Mesenteric fat pad (tissue), 1 donor: ENCODE data around the gene TCF7. TPM values are rescaled to one million over a fixed set of nuclear protein-coding genes. Genes with fewer than 3 reads are reported as not detected.
A peak's percentile ranks its signal among the peaks of the same experiment; 100 is the strongest.

ENCODE experiments used
- DNase-seq: peaks from one replicate; pipeline ENCODE4 v3.0.0-alpha.2; 2020; ENCODE audit warnings: low spot score
- total RNA-seq: library from RNA; stranded (reverse); fragmentation: NEBNext Ultra II Directional; extraction: Animal tissue kit (Norgen Biotek cat#: 25700); gene quantifications from one replicate; pipeline ENCODE4 v1.2.1, GENCODE V29; 2021
- donor health status: DM: yes; HTN: yes; CAD: no.

The TCF7 gene
- total RNA-seq, 1 donor from 2014 or later = 3.9 TPM

- peak; percentile 71 for DNase-seq
These were observed 28.3 kb downstream of the TCF7 start for GRCh38 chr5:134142806-134143205.

DNA sequence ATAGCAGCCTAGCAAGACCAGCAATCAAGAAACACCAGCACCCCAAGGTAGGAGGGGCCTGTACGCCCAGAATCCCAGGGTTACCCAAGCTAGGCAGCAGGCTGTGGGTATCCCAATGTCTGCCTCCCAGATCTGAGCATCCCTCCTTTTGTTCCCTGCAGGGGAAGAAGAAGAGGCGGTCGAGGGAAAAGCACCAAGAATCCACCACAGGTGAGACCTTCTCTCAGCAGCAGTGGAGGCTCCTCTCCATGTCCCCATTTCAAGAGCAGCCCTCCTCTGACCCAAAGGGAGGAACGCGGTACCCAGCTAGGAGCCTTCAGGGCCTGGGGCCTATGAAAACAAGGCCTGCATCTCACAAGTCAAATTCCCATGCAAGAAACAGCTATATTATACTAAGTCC is 28.9 kb downstream of the TCF7 start:
- peak; percentile 47 for DNase-seq

DNA sequence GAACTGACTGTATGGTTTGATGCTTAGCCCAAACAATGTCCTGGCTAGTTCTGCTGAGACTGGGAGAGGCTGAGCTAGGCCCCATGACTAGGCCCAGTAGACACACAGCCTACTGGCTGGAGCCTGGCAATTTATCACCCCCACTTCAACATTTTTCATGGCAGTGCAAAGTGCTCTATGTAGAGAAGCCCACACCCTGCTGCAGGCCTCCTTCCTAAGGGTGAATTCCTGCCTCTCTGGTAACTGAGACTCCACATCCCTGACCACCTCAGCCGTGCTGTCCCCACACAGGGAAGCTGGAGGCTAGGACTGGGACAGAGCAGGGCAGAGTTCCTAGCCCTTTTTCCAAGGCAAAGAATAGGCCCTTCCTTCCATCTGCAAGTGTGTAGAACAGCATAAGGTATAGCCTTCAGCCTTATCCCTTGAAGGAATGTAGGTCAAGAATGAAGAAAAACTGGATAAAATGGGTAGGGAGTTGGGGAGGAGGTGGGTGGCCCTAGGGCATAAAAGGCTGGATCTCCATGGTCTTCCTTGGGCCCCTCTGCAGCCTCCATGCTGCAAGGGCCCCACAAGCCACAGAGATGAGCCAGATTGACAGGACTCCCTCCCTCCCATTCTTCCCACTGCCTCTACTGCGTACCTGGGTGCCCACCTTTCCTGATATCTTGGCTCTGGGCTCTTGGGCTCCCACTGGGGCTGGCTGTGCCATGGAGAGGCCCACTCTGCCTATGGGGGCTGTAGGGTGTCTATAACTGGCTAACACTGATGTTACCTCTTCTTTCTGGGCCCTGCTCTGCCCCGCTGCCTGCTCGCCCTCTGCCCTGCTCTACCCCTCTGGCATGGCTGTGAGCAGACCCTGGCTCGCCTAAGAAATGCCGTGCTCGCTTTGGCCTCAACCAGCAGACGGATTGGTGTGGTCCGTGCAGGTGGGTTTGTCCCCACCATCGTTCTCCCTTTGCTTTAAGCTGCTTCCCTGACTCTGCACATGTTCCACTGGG is 29.8 kb downstream of the TCF7 start:
- peak; percentile 57 for DNase-seq

- DNase-seq = peak; percentile 26
These were observed 30.7 kb downstream of the TCF7 start for GRCh38 chr5:134145041-134145757.

- DNase-seq = peak; percentile 91
These were observed 31.5 kb downstream of the TCF7 start for GRCh38 chr5:134145779-134146581.

GRCh38 chr5:134146651-134147518 is 32.4 kb downstream of the TCF7 start:
- DNase-seq = peak; percentile 49

- peak; percentile 33 for DNase-seq
These were observed 33.8 kb downstream of the TCF7 start for GRCh38 chr5:134148316-134148715.

- no peak for DNase-seq
These were observed 34.6 kb downstream of the TCF7 start for GRCh38 chr5:134148986-134149539.

GRCh38 chr5:134149571-134150303 is 35.3 kb downstream of the TCF7 start:
- DNase-seq = peak; percentile 8

DNA sequence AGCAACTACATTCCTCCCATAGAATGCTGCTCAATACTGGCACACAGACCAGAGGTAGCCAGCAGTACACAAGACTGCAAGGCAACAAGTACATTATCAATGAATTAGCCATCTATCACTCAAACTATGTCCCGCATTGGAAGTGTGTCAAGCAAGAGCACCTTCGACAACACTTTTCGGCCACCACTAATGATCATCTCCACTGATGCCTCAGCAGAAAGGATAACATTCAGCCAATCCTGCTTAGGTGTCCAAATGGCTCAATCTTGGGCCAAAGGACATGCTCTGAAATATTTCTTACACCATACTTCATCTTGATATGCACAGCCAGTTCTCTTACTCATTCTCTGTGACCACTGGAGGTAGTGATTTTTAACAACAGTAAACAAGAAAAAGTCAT is 37.2 kb downstream of the TCF7 start:
- no peak for DNase-seq

DNA sequence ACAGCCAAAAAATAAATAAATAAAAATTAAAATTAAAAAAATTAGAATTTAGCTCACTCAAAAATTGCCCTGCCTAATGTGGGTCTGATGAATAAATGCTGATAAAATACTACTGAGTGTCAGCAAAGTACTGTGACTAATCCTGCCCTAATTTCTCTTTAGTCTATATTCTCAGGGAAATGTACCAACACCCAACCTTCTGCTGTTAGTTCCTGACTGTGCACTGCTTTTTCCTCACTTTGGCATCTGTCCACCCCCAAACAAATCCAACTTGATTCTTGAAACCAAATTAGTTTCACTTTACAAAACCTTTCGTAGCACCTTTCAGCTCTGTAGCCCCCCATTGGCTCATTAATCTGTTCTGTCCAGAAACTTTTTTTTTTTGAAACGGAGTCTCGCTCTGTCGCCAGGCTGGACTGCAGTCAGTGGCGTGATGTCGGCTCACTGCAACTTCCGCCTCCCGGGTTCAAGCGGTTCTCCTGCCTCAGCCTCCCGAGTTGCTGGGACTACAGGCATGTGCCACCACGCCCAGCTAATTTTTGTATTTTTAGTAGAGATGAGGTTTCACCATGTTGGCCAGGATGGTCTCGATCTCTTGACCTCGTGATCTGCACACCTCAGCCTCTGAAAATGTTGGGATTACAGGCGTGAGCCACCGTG is 37.8 kb downstream of the TCF7 start:
- DNase-seq = peak; percentile 51

- DNase-seq = peak; percentile 51
These were observed 38.8 kb downstream of the TCF7 start for GRCh38 chr5:134153241-134153640.

GRCh38 chr5:134153657-134154056 is 39.2 kb downstream of the TCF7 start:
- DNase-seq = no peak

DNA sequence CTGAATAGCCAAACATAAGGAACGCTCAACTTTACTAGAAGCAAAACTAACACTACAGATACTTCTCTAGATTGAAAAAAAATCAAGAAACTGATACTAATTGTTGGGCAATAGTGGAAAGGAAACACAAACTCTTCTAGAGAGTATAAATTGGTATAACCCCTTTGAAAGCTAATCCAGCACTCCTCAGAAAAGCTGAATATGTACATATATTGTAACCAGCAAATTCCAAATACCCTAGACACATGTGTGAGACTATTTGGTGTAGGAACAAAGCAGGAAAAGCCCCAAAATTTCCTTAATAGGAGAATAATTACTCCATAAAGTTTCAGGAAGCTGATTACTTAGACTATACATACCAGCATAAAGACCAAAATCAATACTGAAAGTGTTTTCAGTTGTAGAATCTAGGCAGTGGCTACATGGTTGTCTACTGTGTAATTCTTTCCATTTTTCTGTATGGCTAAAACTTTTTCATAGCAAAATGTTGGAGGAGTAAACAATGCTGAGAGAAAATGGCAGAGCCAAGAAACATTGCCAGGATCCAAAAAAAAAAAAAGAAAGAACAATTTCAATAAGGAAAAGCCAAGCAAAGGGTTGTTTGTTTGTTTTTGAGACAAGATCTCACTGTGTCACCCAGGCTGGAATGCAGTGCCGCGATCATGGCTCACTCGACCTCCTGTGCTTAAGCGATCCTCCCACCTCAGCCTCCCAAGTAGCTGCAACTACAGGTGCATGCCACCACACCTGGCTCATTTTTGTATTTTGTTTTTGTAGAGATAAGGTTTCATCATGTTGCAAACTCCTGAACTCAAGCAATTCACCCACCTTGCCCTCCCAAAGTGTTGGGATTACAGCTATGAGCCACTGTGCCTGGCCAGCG is 47.3 kb downstream of the TCF7 start:
- no peak for DNase-seq

GRCh38 chr5:134162592-134162991 is 48.1 kb downstream of the TCF7 start:
- no peak for DNase-seq

DNA sequence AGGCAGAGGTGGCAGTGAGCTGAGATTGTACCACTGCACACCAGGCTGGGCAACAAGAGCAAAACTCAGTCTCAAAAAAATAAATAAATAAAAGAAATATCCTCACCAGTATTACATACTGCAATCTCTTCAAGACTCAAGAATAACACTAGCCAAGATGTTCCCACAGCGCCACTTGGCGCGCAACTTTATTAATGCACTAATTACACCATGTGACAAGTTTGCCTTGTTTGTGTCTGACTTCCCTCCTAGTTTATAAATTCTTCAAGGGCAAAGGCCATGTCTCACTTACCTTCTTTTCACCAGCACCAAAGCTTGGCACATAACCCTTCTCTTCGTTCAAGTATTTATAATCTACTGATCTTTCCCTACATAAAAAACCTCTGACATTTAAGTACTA is 57.5 kb downstream of the TCF7 start:
- DNase-seq = no peak
